ENCODE results near the gene FAM221A. TPM values are rescaled to one million over a fixed set of nuclear protein-coding genes. Genes with fewer than 3 reads are reported as not detected.

The FAM221A gene
- total RNA-seq, 1 donor from 2014 or later = 13.4 TPM

GRCh38 chr7:23746629-23747028 lies 66.6 kb downstream of the FAM221A start:
- DNase-seq (ENCODE audit: low read depth) = no peak
- no peak overlapping the region for H3K4me3 ChIP-seq (ENCODE audit: low read depth, low read length)
- no peak for TF ChIP-seq CTCF (conservative IDR thresholded peaks at IDR 0.05; ENCODE audit: low read depth, low read length)

- H3K4me3 ChIP-seq (ENCODE audit: low read depth, low read length) = no peak overlapping the region
- TF ChIP-seq CTCF (conservative IDR thresholded peaks at IDR 0.05; ENCODE audit: low read depth, low read length) = no peak
- DNase-seq (ENCODE audit: low read depth) = no peak
Measured at GRCh38 chr7:23751852-23752251, 71.9 kb downstream of the FAM221A start.

Other genes starting within 250 kb of the FAM221A start
- gene IGF2BP3, start 209.7 kb upstream of the FAM221A start, total RNA-seq = 42.4 and 49.3 TPM in 2 replicates
- 23.1 and 28.7 TPM in 2 replicates for gene TRA2A, start 148.2 kb upstream of the FAM221A start, total RNA-seq
- gene CCDC126, start 82.8 kb upstream of the FAM221A start, total RNA-seq = 9.9 and 13.4 TPM in 2 replicates
- gene STK31, start 30.0 kb downstream of the FAM221A start, total RNA-seq = 0.12 and 0.43 TPM in 2 replicates

Data from epithelial cell of proximal tubule (primary cell).